AG04450 (cell line): ENCODE data around the gene GM2A. TPM values are rescaled to one million over a fixed set of nuclear protein-coding genes. Genes with fewer than 3 reads are reported as not detected.
"Not testable (repeated sequence)": the region's sequence is repeated elsewhere in the genome, so short reads cannot be mapped to it uniquely, and the experiment has no call there.

Source experiments
- CTCF ChIA-PET: fragments of 300-600, 350-600 bp; formaldehyde crosslinking; extraction: SDS; loops from one replicate; lab custom pipeline; 2022; ENCODE audit warnings: antibody characterized with exemption, inconsistent platforms; lab: Charles Lee
- POLR2A ChIA-PET: fragments of 350-600 bp; formaldehyde crosslinking; extraction: SDS; loops from one replicate; lab custom pipeline; 2021; ENCODE audit warnings: antibody characterized with exemption, inconsistent platforms; lab: Yijun Ruan, JAX
- DNase-seq: peaks from one replicate; pipeline ENCODE4 v3.0.0-alpha.2; 2011; ENCODE audit warnings: low read depth, low spot score
- H3K27ac ChIP-seq: one replicate; pipeline ENCODE4 v1.5.1; 2012; ENCODE audit warnings: low read depth, low read length, control low read depth
- H3K27me3 ChIP-seq: one replicate; pipeline ENCODE4 v1.6.0; 2012; ENCODE audit warnings: low read length; ENCODE audit not compliant: control insufficient read depth, insufficient read depth
- H3K4me3 ChIP-seq: 2 replicates; pipeline ENCODE4 v1.5.1; 2011; ENCODE audit warnings: mild to moderate bottlenecking, low read depth, low read length, control low read depth
- H3K9me3 ChIP-seq: 2 replicates; pipeline ENCODE4 v1.5.1; 2012; ENCODE audit warnings: low read length; ENCODE audit not compliant: control insufficient read depth, insufficient read depth
- CTCF ChIP-seq: IDR thresholded peaks from 2 replicates; pipeline ENCODE4 v1.5.1; 2011; ENCODE audit warnings: low read depth, low read length, control low read depth, inconsistent platforms
- polyA plus RNA-seq: library from polyadenylated mRNA; depleted of rRNA; stranded (reverse); fragments of >200 nt; gene quantifications from 2 replicates; pipeline ENCODE4 v1.2.3, GENCODE V29; 2011

The GM2A gene
- polyA plus RNA-seq, 1 experiment, result 18.4 TPM

- H3K9me3 ChIP-seq, result no peaks in the 10 kb centered on the region
- ChIA-PET CTCF (interaction anchor here (1.0 to 4.0 kb wide), 2 partner anchors 15 to 63 kb away, joined by 4 to 21 read pairs; no protein-coding TSS in a partner anchor), POLR2A (interaction anchor here (1.0 to 1.2 kb wide), 2 partner anchors 9 to 89 kb away, joined by 3 to 4 read pairs; no protein-coding TSS in a partner anchor)
- H3K27ac ChIP-seq, result no peak overlapping the region
- H3K4me3 ChIP-seq, result peak overlapping the region; percentile 90
- no peak for TF ChIP-seq CTCF
- DNase-seq, result no peak
- no peaks in the 10 kb centered on the region for H3K27me3 ChIP-seq
These were observed 593 bp downstream of the GM2A start for GRCh38 chr5:151253605-151253950.

- CTCF ChIA-PET, result interaction anchor here (1.0 to 4.0 kb wide), 2 partner anchors 16 to 62 kb away, joined by 4 to 21 read pairs; no protein-coding TSS in a partner anchor
- Histone ChIP-seq H3K27ac (no peak overlapping the region), H3K9me3 (no peaks in the 10 kb centered on the region), H3K4me3 (no peak overlapping the region), H3K27me3 (no peaks in the 10 kb centered on the region)
- TF ChIP-seq CTCF, result no peak
- POLR2A ChIA-PET, result no interaction called here
- DNase-seq, result no peak
These were observed 1.6 kb downstream of the GM2A start for GRCh38 chr5:151254556-151254955.

GRCh38 chr5:151254990-151255389 is 2.0 kb downstream of the GM2A start:
- H3K27ac ChIP-seq, H3K27me3 ChIP-seq, POLR2A ChIA-PET, H3K4me3 ChIP-seq, H3K9me3 ChIP-seq, DNase-seq: not testable (repeated sequence)
- CTCF ChIA-PET, result interaction anchor here (4.0 kb wide), 1 partner anchor 16 kb away, joined by 21 read pairs; no protein-coding TSS in a partner anchor

GRCh38 chr5:151255621-151256286 is 2.8 kb downstream of the GM2A start:
- no peak for DNase-seq
- no peak for TF ChIP-seq CTCF
- Histone ChIP-seq H3K9me3 (no peaks in the 10 kb centered on the region), H3K27me3 (no peaks in the 10 kb centered on the region), H3K27ac (no peak overlapping the region), H3K4me3 (no peak overlapping the region)
- ChIA-PET POLR2A (interaction anchor here (0.5 kb wide), 1 partner anchor 492 kb away, joined by 3 read pairs; no protein-coding TSS in a partner anchor), CTCF (no interaction called here)

- ChIA-PET CTCF (interaction anchor here (0.7 kb wide), 1 partner anchor 59 kb away, joined by 6 read pairs; no protein-coding TSS in a partner anchor), POLR2A (interaction anchor here (0.5 kb wide), 1 partner anchor 14 kb away, joined by 3 read pairs; no protein-coding TSS in a partner anchor)
- TF ChIP-seq CTCF, result no peak
- H3K9me3 ChIP-seq, result no peaks in the 10 kb centered on the region
- H3K4me3 ChIP-seq, result no peak overlapping the region
- no peak for DNase-seq
- no peaks in the 10 kb centered on the region for H3K27me3 ChIP-seq
- H3K27ac ChIP-seq, result no peak overlapping the region
These were observed 4.8 kb downstream of the GM2A start for GRCh38 chr5:151257731-151258181.
